GM23338 (cell line): ENCODE data around the gene EIF4A3.

Experiments
- CREB1 ChIP-seq: fragments of 250-450 bp; sonication (Bioruptor Pico); IDR thresholded peaks from 2 replicates; pipeline ENCODE4 v1.5.0; 2020; ENCODE audit warnings: low read depth, mild to moderate bottlenecking, moderate library complexity
- CTCF ChIP-seq, 2 experiments: fragments of 200-600 bp in 1 of 2; sonication (generic) in 1 of 2; conservative IDR thresholded peaks; 2 replicates each; pipeline versions ENCODE4 v1.5.1 to v1.6.1; 2016 to 2017; ENCODE audit warnings: antibody characterized with exemption in 2 of 2, low read depth in 2 of 2, mild to moderate bottlenecking in 2 of 2, moderate library complexity in 1 of 2
- ETS1 ChIP-seq: IDR thresholded peaks from 2 replicates; pipeline ENCODE4 v1.6.1; 2016; ENCODE audit warnings: antibody characterized with exemption
- EZH2 ChIP-seq: fragments of 200-600 bp; sonication (generic); IDR thresholded peaks from one replicate; pipeline ENCODE4 v1.8.0; 2017; ENCODE audit warnings: antibody characterized with exemption, mild to moderate bottlenecking, low read depth; ENCODE audit not compliant: unreplicated experiment
- EZH2phosphoT487 ChIP-seq: fragments of 200-600 bp; sonication (generic); IDR thresholded peaks from one replicate; pipeline ENCODE4 v1.8.1; 2018; ENCODE audit warnings: antibody characterized with exemption; ENCODE audit not compliant: unreplicated experiment
- JUNB ChIP-seq: IDR thresholded peaks from one replicate; pipeline ENCODE4 v1.6.1; 2016; ENCODE audit warnings: antibody characterized with exemption; ENCODE audit not compliant: unreplicated experiment
- NANOG ChIP-seq: IDR thresholded peaks from 2 replicates; pipeline ENCODE4 v1.6.1; 2016; ENCODE audit warnings: antibody characterized with exemption, borderline replicate concordance
- POLR2AphosphoS5 ChIP-seq: IDR thresholded peaks from 2 replicates; pipeline ENCODE4 v1.6.1; 2016; ENCODE audit warnings: antibody characterized with exemption, low read depth
- REST ChIP-seq: IDR thresholded peaks from one replicate; pipeline ENCODE4 v1.6.1; 2018; ENCODE audit warnings: antibody characterized with exemption; ENCODE audit not compliant: unreplicated experiment
- ZNF114 ChIP-seq: fragments of 250-450 bp; sonication (Bioruptor Pico); IDR thresholded peaks from 2 replicates; pipeline ENCODE4 v1.5.0; 2020; ENCODE audit warnings: mild to moderate bottlenecking, moderate library complexity

GRCh38 chr17:80169784-80170500, 23.0 kb upstream of the EIF4A3 start, which contains the start of gene CARD14:
- TF ChIP-seq EZH2 (no peak), CTCF (conservative IDR thresholded peaks at IDR 0.05; ENCODE audit: low read depth in 2 of 2) (no peak), POLR2AphosphoS5 (no peak), ETS1 (no peak), CREB1 (CRISPR knock-in tag) (no peak), JUNB (no peak), REST (no peak), EZH2phosphoT487 (no peak), NANOG (no peak), ZNF114 (CRISPR knock-in tag) (no peak)
